Measurements from ENCODE around the gene FRK. TPM values are rescaled to one million over a fixed set of nuclear protein-coding genes. Genes with fewer than 3 reads are reported as not detected.

FRK gene
- total RNA-seq (1 to 10 TPM in 4 of 7 donors, under 1 TPM in 3; 0.38 to 3.2 (median 1.1) TPM), polyA plus RNA-seq (1 to 10 TPM in 1 of 2 donors, under 1 TPM in 1; 0.75 to 3.5 TPM)
- long read RNA-seq, donor 1 = 0 reads
- long read RNA-seq, donor 2 = 0 reads
- long read RNA-seq, donor 3, partial matches to known transcripts = 0 of 2 reads
- long read RNA-seq, donor 3, other reads (novel, unspliced or antisense) = 2 of 2 reads

- TF ChIP-seq CTCF (IDR thresholded peaks at IDR 0.05) = peak in 1 of 3 donors; percentile 29
- TF ChIP-seq POLR2A (IDR thresholded peaks at IDR 0.05) = no peak
- TF ChIP-seq EP300 (IDR thresholded peaks at IDR 0.05) = no peak
- peak in 3 of 5 donors; percentile 13 to 35 (median 33) for DNase-seq
- WGBS, 3 donors = 9 to 16% (median 11%) methylated on average over 7 of the region's 7 CpGs
- Histone ChIP-seq H3K9me3 (no peaks in the 10 kb centered on the region), H3K36me3 (no peaks in the 10 kb centered on the region), H3K27ac (peak within 1 kb of the TSS; percentile 49 to 58), H3K27me3 (no peaks in the 10 kb centered on the region), H3K4me1 (ENCODE audit: insufficient read depth) (no peaks in the 10 kb centered on the region), H3K4me3 (peak within 1 kb of the TSS; percentile 40)
- intact Hi-C loops (cut with DNase I) = no loop called here
Observed at GRCh38 chr6:116060572-116061283, at the start of gene FRK. Gene FRK, minus strand, starts transcription at chr6:116060891. Its CDS starts 580 bp downstream, at chr6:116060311.

- intact Hi-C loops (cut with DNase I) = no loop called here
- H3K36me3 ChIP-seq = no peaks in the 10 kb centered on the region
- H3K27me3 ChIP-seq = no peaks in the 10 kb centered on the region
- no peak overlapping the region for H3K27ac ChIP-seq
- H3K4me3 ChIP-seq = no peak overlapping the region
- TF ChIP-seq POLR2A (IDR thresholded peaks at IDR 0.05) (no peak), EP300 (IDR thresholded peaks at IDR 0.05) (no peak), CTCF (IDR thresholded peaks at IDR 0.05) (no peak)
- no peak for DNase-seq
- WGBS, 3 donors = 24 to 41% (median 39%) methylated on average over 1 of the region's 1 CpG
- no peaks in the 10 kb centered on the region for H3K9me3 ChIP-seq
- no peaks in the 10 kb centered on the region for H3K4me1 ChIP-seq (ENCODE audit: insufficient read depth)
Observed at GRCh38 chr6:116108836-116109235, 48.1 kb upstream of the FRK start.

GRCh38 chr6:116106146-116106545 is 45.5 kb upstream of the FRK start:
- WGBS, 3 donors = 4 to 13% (median 5%) methylated on average over 1 of the region's 1 CpG
- no peaks in the 10 kb centered on the region for H3K9me3 ChIP-seq
- H3K4me3 ChIP-seq = no peak overlapping the region
- no peak for DNase-seq
- TF ChIP-seq CTCF (IDR thresholded peaks at IDR 0.05) = no peak
- TF ChIP-seq POLR2A (IDR thresholded peaks at IDR 0.05) = no peak
- TF ChIP-seq EP300 (IDR thresholded peaks at IDR 0.05) = no peak
- H3K36me3 ChIP-seq = no peaks in the 10 kb centered on the region
- no peak overlapping the region for H3K27ac ChIP-seq
- no peaks in the 10 kb centered on the region for H3K4me1 ChIP-seq (ENCODE audit: insufficient read depth)
- intact Hi-C loops (cut with DNase I) = no loop called here
- H3K27me3 ChIP-seq = no peaks in the 10 kb centered on the region

GRCh38 chr6:116105247-116105646 is 44.6 kb upstream of the FRK start:
- no peaks in the 10 kb centered on the region for H3K4me1 ChIP-seq (ENCODE audit: insufficient read depth)
- WGBS, 3 donors = 91 to 94% (median 93%) methylated on average over 3 of the region's 3 CpGs

More at GRCh38 chr6:116105247-116105646, 44.6 kb upstream of the FRK start:
- Histone ChIP-seq H3K9me3 (no peaks in the 10 kb centered on the region), H3K36me3 (no peaks in the 10 kb centered on the region), H3K27me3 (no peaks in the 10 kb centered on the region), H3K27ac (no peak overlapping the region), H3K4me3 (no peak overlapping the region)
- intact Hi-C loops (cut with DNase I) = no loop called here
- no peak for DNase-seq
- TF ChIP-seq CTCF (IDR thresholded peaks at IDR 0.05) (no peak), POLR2A (IDR thresholded peaks at IDR 0.05) (no peak), EP300 (IDR thresholded peaks at IDR 0.05) (no peak)
